DMS114 treated with DMSO at 0.1 percent for 48 hours (cell line): ENCODE results near the gene STAT5B.
"Not testable (repeated sequence)": the region's sequence is repeated elsewhere in the genome, so short reads cannot be mapped to it uniquely, and the experiment has no call there.

Source experiments
- DNase-seq: peaks from one replicate; lab custom pipeline; 2025; ENCODE audit not compliant: unreplicated experiment; lab: John Stamatoyannopoulos, UW

The STAT5B gene

DNA sequence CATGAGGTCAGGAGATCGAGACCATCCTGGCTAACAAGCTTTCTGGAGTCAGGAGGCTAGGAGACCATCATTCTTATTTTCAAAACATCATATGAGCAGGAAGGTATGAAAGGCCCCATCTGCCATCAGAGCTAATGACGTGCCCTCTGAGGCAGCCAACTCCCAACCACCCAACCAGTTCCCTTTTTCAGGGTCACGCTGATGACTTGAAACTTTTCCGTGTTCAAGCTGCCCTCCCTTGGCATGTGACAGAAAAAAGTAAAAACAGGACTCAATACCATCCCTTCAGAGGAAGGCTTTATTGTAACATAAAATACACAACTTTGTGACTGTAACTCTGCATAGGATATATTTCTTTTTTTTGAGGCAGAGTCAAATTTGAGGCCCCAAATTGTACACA, 77.3 kb downstream of the STAT5B start:
- DNase-seq, result no peak

GRCh38 chr17:42197564-42198156, 78.5 kb downstream of the STAT5B start:
- no peak for DNase-seq

DNA sequence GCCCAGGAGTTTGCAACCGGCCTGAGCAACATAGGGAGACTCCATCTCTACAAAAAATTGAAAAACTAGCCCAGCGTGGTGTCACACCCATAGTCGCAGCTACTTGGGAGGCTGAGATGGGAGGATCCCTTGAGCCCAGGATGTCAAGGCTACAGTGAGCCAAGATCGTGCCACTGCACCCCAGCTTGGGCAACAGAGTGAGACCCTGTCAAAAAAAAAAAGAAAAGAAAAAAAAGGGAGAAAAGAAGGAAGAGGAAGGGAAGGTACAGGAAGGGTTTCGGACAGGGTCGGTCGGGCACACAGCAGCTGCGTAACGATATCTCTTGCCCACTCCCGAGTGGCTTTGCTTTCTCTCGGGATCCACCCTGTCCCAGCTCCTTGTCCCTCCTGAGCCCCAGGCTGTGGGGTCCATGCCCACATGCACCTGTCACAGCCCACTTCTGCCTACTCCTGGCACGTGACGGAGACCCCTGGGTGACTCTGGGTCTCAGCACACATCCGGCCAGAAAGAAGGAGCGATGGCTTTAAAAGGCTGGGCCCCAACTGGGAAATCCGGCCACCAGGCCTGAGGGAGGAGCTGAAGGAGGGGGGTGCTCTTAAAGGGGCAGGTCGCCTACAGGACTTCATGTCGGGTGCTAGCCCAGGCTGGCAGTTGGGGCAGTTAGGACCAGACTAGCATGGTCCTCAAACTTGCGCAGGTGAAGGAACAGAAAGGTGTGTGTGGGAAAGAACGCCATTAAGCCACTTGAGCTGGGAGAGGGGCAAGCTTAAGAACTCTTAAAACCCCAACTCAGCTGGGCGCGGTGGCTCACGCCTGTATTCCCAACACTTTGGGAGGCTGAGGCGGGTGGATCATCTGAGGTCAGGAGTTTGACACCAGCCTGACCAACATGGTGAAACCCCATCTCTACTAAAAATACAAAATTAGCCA, 82.0 kb downstream of the STAT5B start, which contains the start of gene GHDC:
Gene GHDC (minus strand): TSS at position 526 of the 931 bp plus-strand sequence. CDS start 913 bp downstream, outside the sequence.
- peak; percentile 52 for DNase-seq

DNA sequence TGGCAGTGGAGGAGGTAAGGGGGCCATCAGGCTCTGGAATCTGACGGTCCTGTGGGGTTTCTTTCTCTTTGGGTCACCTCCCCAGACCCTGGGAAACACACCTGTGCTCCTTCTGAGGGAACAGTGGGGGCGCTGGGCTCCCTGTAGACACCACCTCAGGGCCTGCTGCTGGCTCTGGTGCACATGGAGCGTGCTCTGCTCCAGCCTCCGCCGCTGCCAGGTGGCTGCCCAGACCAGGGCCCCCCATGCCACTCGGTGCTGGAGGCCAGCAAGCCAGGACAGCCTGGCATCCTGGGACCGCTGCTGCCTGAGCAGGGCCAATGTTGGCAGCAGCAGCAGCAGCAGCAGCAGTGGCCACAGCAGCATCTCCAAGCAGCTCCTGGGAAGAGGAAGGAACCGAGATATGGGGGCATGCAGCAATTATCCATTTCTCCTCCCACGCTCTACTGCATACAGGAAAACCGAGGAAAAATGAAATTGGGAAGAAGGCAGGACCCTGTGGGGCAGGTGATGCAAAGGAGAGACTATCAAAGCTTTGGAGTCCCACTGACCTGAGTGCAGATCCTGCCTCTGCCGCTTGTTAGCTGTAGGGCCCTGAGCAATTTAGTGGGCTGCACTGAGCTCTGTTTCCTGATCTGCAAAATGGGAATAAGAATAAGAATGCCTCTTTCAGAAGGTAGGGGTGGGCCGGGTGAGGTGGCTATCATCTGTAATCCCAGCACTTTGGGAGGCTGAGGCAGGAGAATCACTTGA, 82.8 kb downstream of the STAT5B start:
- no peak for DNase-seq

- DNase-seq, result no peak
Measured at GRCh38 chr17:42192189-42193126, 83.7 kb downstream of the STAT5B start.

DNA sequence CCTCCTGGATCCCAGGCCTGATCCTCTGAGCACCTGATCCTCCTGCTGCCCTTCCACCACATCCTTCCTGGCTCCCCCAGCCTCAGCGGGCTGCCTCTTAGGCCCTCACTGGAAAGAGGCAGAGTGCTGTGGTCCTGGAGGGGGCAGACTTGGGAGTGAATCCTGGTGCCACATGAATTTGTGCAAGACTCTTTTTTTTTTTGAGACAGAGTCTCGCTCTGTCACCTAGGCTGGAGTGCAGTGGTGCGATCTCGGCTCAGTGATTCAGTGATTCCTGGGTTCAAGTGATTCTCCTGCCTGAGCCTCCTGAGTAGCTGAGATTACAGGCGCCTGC, 84.9 kb downstream of the STAT5B start:
- no peak for DNase-seq

- DNase-seq, result no peak
Measured at GRCh38 chr17:42190491-42191274, 85.5 kb downstream of the STAT5B start.

GRCh38 chr17:42189651-42189965, 86.6 kb downstream of the STAT5B start:
- DNase-seq, result no peak

DNA sequence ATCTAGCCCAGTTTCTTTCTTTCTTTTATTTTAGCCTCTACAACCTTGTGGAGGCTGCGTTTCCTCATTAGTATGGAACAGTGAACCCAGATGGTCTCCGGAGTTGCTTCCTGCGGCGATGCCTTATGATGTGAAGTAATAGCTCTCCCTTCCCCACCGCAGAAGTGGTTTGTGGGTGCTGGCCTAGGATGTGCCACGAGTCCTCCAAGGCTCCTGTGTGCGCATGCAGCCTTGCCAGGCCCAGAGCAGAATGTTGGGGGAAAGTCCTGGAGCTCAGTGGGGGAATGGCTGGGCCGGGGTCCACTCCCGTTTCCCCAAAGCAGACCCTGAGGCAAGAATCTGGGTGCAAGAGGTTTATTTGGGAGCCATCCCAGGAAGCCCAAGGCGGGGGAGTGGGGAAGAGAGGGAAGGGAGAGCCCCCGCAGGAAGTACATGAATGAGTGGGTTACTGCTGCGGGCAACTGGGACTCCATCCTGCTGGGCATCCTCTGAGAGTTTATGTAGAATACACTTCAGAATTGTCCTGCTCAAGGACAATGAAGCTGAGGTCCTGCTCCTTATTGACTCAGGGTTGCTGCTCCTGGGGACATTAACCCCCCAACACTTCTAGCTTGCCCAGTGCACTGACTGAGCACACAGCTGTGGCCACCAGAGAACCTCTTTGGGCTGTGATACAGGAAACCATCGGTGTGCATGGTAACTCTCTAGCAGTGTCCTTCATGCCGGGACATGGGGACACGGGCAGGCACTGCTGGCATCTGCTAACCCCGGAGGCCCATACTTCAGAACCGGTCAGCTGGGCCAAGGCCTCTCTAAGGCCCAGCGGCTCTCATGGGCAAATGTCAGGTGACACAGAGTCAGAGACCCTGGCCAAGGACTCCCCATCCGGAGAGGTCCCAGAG, 87.2 kb downstream of the STAT5B start:
- no peak for DNase-seq

- no peak for DNase-seq
Measured at GRCh38 chr17:42187833-42188232, 88.4 kb downstream of the STAT5B start.

DNA sequence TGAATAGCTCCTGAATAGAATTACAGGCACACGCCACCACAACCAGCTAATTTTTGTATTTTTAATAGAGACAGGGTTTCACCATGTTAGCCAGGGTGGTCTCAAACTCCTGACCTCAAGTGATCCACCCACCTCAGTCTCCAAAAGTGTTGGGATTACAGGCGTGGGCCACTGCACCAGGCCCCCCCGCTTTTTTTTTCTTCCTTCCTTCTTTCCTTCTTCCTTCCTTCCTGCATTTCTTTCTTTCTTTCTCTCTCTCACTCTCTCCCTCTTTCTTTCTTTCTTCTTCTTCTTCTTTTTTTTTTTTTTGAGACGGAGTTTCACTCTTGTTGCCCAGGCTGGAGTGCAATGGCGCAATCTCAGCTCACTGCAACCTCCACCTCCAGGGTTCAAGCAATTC, 90.0 kb downstream of the STAT5B start:
- not testable (repeated sequence) for DNase-seq

DNA sequence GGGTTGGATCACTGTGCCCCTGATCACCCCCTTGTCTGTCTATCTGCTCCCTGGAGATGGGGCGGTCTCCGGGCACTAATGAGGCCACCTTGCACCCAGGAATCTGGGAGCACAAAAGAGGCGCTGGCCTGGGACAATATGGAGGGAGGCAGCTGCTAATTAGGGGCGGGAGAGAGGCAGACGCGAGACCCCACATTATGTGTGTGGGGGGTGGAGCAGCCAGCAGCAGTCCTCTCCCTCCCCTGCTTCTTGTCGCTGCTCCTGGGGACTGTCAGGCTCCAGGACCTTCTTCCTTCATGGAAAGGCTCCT, 90.6 kb downstream of the STAT5B start:
- no peak for DNase-seq

- no peak for DNase-seq
Measured at GRCh38 chr17:42184713-42185620, 91.2 kb downstream of the STAT5B start, which contains the start of gene HCRT. HCRT (minus strand) TSS chr17:42185452; CDS start chr17:42185365, 87 bp downstream.

DNA sequence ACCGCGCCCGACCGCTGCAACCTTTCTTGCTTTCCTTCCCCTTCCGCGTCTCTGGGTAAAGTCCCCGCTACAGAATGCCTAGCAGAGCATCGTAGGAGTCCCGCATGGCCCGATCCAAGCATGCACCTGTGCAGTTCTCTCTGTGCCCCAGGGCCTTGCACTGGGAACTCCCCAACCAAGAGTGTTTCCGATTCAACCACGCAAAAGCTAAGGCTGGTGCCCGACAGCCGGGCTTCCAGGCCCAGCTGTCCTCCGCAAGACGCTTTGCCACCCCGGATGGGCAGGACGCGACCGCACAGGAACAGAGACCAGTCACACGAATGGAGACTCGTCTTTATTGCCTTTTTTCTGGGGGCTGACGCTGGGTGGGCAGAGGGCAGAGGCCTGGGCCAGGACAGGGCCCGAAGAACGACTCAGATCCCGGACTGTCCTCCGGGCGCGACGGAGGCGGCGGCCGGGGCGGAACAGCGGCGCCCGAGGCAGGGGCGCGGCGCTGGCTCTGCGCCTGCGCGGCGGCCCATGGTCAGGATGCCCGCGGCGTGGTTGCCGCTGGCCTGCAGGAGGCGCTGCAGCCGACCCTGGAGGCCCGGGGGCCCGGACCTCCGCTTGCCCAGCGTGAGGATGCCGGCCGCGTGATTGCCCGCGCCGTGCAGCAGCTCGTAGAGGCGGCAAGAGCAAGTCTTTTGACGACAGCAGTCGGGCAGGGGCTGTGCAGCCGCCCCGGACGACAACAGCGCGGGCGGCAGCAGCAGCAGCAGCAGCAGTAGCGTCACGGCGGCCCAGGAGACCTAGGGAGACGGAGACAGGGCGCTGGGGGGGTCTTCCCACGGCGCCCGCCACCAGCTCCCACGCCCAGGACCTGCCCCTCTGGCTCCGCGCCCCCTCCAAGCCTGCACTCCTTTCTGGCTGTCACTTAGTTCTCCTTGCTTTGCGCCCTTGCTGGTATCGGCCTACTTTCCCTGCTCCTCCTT, 92.2 kb downstream of the STAT5B start:
- peak; percentile 27 for DNase-seq

DNA sequence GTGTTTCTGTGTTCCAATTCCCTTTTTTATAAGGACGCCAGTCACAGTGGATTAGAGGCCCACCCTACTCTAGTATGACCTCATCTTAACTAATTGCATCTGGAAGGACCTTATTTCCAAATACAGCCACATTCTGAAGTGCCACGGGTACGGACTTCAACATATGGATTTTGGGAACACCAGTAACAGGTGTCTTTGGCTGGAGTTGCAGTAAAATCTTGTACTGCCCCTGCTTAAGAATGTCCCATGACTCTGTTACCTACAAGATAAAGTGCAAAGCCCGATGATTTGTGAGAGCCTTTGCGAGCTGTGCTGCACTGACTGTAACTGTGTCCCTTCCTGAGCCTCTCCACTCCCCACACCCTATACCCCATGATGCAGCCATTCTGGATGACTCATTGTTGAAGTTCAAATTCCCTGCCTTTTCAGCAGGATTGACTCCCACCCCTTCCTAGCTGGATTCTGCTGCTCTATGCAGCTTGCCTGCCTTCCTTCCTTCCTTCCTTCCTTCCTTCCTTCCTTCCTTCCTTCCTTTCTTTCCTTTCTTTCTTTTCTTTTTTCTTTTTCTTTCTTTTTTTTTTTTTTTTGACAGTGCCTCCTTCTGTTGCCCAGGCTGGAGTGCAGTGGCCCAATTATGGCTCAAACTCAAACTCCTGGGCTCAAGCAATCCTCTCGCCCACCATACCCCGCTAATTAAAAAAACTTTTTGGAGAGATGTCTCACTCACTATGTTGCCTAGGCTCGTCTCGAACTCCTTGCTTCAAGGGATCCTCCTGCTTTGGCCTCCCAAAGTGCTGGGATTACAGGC, 93.1 kb downstream of the STAT5B start:
- no peak for DNase-seq

- DNase-seq, result no peak
Measured at GRCh38 chr17:42181851-42182207, 94.4 kb downstream of the STAT5B start.
